Testis (tissue), 3 donors: Measurements from ENCODE around the gene COL23A1. TPM values are rescaled to one million over a fixed set of nuclear protein-coding genes. Genes with fewer than 3 reads are reported as not detected.

ENCODE experiments used
- DNase-seq: peaks from one replicate; pipeline ENCODE4 v3.0.0-alpha.2; 2019
- H3K27ac ChIP-seq, 2 donors: fragments of 200-600 bp; sonication (generic); one replicate each; pipeline ENCODE4 v1.5.1; 2019
- H3K27me3 ChIP-seq: fragments of 200-600 bp; sonication (generic); one replicate; pipeline ENCODE4 v1.5.1; 2019
- H3K36me3 ChIP-seq: fragments of 200-600 bp; sonication (generic); one replicate; pipeline ENCODE4 v1.5.1; 2017; ENCODE audit warnings: low read depth; ENCODE audit errors: missing control alignments
- H3K4me1 ChIP-seq: fragments of 200-600 bp; sonication (generic); one replicate; pipeline ENCODE4 v1.5.1; 2019
- H3K4me3 ChIP-seq, 2 donors: fragments of 200-600 bp; sonication (generic); one replicate each; pipeline ENCODE4 v1.5.1; 2017 to 2019
- H3K9me3 ChIP-seq: fragments of 200-600 bp; sonication (generic); one replicate; pipeline ENCODE4 v1.5.1; 2017
- CTCF ChIP-seq, 3 experiments: fragments of 450-650 bp in 2 of 3; fragments of 200-600 bp in 1 of 3; sonication (generic) in 1 of 3; IDR thresholded peaks; one replicate each; pipeline ENCODE4 v1.5.1; 2016 to 2019; ENCODE audit warnings: antibody characterized with exemption in 3 of 3, mild to moderate bottlenecking in 2 of 3, moderate library complexity in 1 of 3
- POLR2A ChIP-seq: fragments of 450-650 bp; IDR thresholded peaks from one replicate; pipeline ENCODE4 v1.6.1; 2017; ENCODE audit warnings: antibody characterized with exemption, mild to moderate bottlenecking, moderate library complexity
- WGBS, 2 donors: methylation state at CpG; one replicate each; pipeline ENCODE4 v1.1.5; 2018; 5-methylcytosine and 5-hydroxymethylcytosine counted together
- intact Hi-C: fragments of 100-400 bp; cut with DNase I; formaldehyde crosslinking; loops from one replicate; pipeline ENCODE4 v1.15.1; 2023; ENCODE audit warnings: low total_unique reads
- polyA plus RNA-seq: library from polyadenylated mRNA; stranded (reverse); fragments of 350-450 nt; fragmentation: Illumina TruSeq; extraction: RNeasy Lipid Tissue Mini Kit (QIAGEN cat#74804); gene quantifications from one replicate; pipeline ENCODE4 v1.2.3, GENCODE V29; 2014; ENCODE audit warnings: low read depth, low replicate concordance; ENCODE audit not compliant: insufficient read depth
- total RNA-seq, 2 donors: library from RNA; depleted of rRNA; stranded (reverse); fragments of >200 nt; gene quantifications; one replicate each; pipeline ENCODE4 v1.2.3, GENCODE V29; 2016

Gene COL23A1
- total and polyA plus RNA-seq, 3 donors from 2014 or later = 4.3 to 5.5 (median 5.0) TPM

DNA sequence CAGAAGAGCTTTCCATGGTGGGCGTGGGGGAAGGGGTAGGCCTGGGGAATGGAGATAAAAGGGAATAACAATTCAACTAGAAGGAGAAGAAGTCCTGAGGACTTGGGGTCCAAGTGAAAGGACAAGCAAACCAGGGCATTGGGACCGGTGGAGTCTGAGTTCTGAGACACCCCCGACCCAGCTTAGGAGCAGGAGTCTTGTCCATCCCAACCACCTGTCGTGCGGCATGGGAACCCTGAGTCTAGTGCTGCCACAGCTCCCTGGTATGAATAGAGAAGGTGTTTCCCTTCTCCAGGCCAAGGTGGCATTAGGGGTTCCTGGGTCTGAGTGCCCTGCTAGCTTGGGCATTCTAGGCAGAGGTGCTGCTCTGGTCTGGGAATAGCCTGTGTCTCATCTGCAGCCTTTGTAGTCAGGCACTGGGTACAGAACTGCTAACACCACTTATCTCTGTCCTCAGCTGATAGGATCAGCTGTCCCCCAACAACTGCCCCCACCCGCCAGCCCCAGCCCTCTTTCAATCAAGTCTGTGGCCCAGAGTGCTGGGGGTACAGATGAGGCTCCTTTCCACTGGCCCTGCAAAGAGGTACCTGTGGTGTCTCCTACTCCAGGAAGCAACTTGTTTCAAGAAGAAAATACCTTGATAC is 375.9 kb downstream of the COL23A1 start:
- WGBS, 2 donors = 95 to 96% methylated on average over 2 to 6 of the region's 6 CpGs
- Histone ChIP-seq H3K36me3 (no peaks in the 10 kb centered on the region), H3K27me3 (no peaks in the 10 kb centered on the region), H3K9me3 (no peaks in the 10 kb centered on the region), H3K27ac (no peak overlapping the region), H3K4me3 (no peak overlapping the region), H3K4me1 (peaks cover 4% of the 10 kb centered on the region)
- no peak for DNase-seq
- intact Hi-C loops = no loop called here
- TF ChIP-seq POLR2A (no peak), CTCF (IDR thresholded peaks at IDR 0.05) (no peak)

DNA sequence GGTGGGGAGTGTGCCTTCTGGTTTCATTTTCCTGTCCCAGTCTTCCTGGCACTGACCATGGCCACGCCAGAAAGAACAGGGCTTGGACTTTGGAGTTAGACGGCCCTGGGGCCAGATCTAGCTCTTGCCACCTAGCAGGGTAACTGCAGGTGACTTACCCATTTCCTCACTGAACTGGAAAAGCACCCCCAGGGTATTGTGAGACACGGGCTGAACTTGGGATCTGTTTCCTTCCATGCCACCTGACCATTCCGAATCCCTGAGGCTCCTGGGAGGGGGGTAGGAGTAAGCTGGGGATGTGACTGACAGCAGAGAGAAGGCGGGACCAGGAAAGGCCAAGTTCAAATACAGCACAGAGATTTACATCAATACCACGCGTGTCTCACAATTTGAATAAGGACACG is 376.4 kb downstream of the COL23A1 start:
- H3K36me3 ChIP-seq = no peaks in the 10 kb centered on the region

GRCh38 chr5:178213003-178213461 is 377.2 kb downstream of the COL23A1 start:
- intact Hi-C loops = no loop called here
- no peak for DNase-seq
- no peaks in the 10 kb centered on the region for H3K27me3 ChIP-seq
- H3K27ac ChIP-seq = no peak overlapping the region
- H3K9me3 ChIP-seq = no peaks in the 10 kb centered on the region
- no peaks in the 10 kb centered on the region for H3K36me3 ChIP-seq
- peaks cover 4% of the 10 kb centered on the region for H3K4me1 ChIP-seq
- no peak overlapping the region for H3K4me3 ChIP-seq
- TF ChIP-seq POLR2A (no peak), CTCF (IDR thresholded peaks at IDR 0.05) (no peak)
- 49 to 72% methylated on average over 2 to 4 of the region's 4 CpGs for WGBS, 2 donors

More for the DNA sequence above, 376.4 kb downstream of the COL23A1 start:
- intact Hi-C loops = no loop called here
- no peak overlapping the region for H3K4me3 ChIP-seq
- H3K27ac ChIP-seq = no peak overlapping the region
- WGBS, 2 donors = 80 to 87% methylated on average over 8 of the region's 8 CpGs
- TF ChIP-seq CTCF (IDR thresholded peaks at IDR 0.05) (no peak), POLR2A (no peak)
- DNase-seq = no peak
- no peaks in the 10 kb centered on the region for H3K27me3 ChIP-seq
- H3K9me3 ChIP-seq = no peaks in the 10 kb centered on the region
- H3K4me1 ChIP-seq = peaks cover 4% of the 10 kb centered on the region

- 88 to 100% methylated on average over 2 to 3 of the region's 3 CpGs for WGBS, 2 donors
- Histone ChIP-seq H3K27me3 (no peaks in the 10 kb centered on the region), H3K36me3 (no peaks in the 10 kb centered on the region), H3K9me3 (no peaks in the 10 kb centered on the region), H3K4me1 (peaks cover 7% of the 10 kb centered on the region), H3K27ac (no peak overlapping the region), H3K4me3 (no peak overlapping the region)
- TF ChIP-seq POLR2A = no peak
- intact Hi-C loops = no loop called here
- no peak for DNase-seq
These were observed 377.8 kb downstream of the COL23A1 start for GRCh38 chr5:178212241-178213002.

DNA sequence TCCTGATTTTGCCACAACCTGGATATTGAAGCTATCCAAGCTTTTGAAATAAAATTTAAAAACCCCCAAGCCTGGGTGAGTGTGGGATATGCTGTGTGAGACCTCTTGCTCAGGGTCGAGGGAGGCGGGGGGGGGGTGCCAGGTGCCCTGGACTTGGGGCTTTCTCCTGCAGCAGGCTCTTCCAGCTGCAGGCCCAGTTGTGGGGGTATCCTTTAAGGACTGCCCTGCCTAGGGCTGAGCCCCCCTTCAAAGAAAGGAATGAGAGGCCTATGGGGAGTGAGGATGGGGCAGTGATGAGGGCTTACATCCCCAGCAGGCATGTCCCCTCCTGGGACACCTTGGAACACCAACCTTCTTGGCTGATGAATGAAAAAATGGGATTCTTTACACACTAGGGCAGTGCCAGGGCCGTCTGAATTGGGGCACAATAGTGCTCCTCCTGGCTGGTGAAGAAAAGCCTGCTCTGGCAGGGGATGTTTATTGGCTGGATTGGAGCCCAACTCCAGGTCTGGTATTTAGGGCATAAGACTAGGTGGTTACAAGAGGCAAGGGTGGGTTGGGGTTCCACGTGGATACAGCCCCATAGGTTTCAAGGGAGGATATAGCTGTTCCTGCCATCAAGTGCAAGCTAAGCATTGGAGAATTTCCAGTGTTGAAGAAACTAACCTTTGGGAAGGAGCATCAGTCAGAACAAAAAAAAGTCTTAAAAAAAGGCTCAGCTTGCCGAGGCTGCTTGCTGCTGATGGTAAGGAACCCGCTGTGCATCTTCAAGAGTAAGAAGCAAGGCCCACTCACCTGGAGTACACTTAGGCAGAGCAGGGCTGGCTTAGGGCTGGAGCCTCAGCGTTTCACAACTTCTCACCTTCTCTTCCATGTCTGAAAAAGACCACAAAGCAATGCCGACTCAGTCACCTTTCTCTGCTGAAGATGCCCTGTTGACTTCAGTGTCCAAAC is 378.8 kb downstream of the COL23A1 start:
- Histone ChIP-seq H3K9me3 (no peaks in the 10 kb centered on the region), H3K27ac (no peak overlapping the region), H3K4me1 (peaks cover 17% of the 10 kb centered on the region), H3K36me3 (no peaks in the 10 kb centered on the region), H3K27me3 (no peaks in the 10 kb centered on the region), H3K4me3 (no peak overlapping the region)
- 73 to 75% methylated on average over 8 of the region's 8 CpGs for WGBS, 2 donors
- intact Hi-C loops = no loop called here
- no peak for TF ChIP-seq CTCF (IDR thresholded peaks at IDR 0.05)
- DNase-seq = no peak
